ENCODE data around the gene ARL3. TPM values are rescaled to one million over a fixed set of nuclear protein-coding genes. Genes with fewer than 3 reads are reported as not detected.
A peak's percentile ranks its signal among the peaks of the same experiment; 100 is the strongest.

The ARL3 gene
- total RNA-seq, 4 donors from 2014 or later: 2.2 to 3.4 (median 2.8) TPM

DNA sequence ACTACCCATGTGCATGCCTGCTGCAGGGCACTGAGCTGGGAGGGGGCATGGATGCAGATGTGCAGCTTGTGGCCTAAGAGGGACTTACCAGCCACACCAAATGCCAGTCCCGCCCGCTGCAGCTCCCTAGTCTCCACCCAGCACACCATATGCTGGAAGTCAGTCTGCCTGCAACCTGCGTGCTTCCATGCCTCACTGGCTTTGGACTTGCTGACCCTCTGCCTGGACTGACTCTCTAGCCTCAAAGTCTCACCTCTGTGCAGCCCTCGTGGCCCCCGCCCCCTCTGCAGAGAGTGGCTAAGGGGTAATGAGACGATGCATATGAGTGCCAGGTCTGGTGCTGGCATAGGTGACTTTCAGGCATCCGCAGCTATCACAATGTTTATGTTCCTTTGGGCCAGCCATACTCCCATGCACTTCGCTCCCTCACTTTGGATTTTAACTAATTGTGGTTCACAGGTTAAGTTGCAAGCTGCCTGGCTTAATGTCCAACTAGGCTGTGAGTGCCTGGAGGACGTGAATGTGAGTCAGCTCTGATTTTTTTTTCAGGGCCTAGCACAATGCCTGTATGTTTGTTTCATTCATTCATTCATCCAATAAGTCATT lies 48.2 kb downstream of the ARL3 start:
- no peak overlapping the region for H3K4me3 ChIP-seq
- TF ChIP-seq POLR2A (IDR thresholded peaks at IDR 0.05) (no peak), EP300 (IDR thresholded peaks at IDR 0.05; ENCODE audit: low read depth) (no peak), POLR2AphosphoS5 (IDR thresholded peaks at IDR 0.05) (no peak)
- TF ChIP-seq, protein P1, sequence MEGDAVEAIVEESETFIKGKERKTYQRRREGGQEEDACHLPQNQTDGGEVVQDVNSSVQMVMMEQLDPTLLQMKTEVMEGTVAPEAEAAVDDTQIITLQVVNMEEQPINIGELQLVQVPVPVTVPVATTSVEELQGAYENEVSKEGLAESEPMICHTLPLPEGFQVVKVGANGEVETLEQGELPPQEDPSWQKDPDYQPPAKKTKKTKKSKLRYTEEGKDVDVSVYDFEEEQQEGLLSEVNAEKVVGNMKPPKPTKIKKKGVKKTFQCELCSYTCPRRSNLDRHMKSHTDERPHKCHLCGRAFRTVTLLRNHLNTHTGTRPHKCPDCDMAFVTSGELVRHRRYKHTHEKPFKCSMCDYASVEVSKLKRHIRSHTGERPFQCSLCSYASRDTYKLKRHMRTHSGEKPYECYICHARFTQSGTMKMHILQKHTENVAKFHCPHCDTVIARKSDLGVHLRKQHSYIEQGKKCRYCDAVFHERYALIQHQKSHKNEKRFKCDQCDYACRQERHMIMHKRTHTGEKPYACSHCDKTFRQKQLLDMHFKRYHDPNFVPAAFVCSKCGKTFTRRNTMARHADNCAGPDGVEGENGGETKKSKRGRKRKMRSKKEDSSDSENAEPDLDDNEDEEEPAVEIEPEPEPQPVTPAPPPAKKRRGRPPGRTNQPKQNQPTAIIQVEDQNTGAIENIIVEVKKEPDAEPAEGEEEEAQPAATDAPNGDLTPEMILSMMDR (IDR thresholded peaks at IDR 0.05): no peak
- WGBS, 2 donors (ENCODE audit: low coverage in 1 of 2): 40 to 73% methylated on average over 5 to 9 of the region's 9 CpGs
- peaks cover 13 to 19% (median 13%) of the 10 kb centered on the region in 4 donors for H3K4me1 ChIP-seq
- no peaks in the 10 kb centered on the region for H3K36me3 ChIP-seq
- H3K27me3 ChIP-seq: no peaks in the 10 kb centered on the region
- H3K9me3 ChIP-seq: no peaks in the 10 kb centered on the region
- DNase-seq: no peak
- in situ Hi-C loops (cut with MboI; ENCODE audit: low pct_ligation_motif_present in 1 of 4, low pct_unique_long_range_greater_than_20kb in 1 of 4, low sequenced_read_pairs in 3 of 4): no loop called here
- intact Hi-C loops (cut with DNase I; ENCODE audit: low total_unique reads): loop anchor here (1.0 kb wide), 1 partner anchor 35 kb away; no protein-coding TSS in a partner anchor
- no peak overlapping the region for H3K27ac ChIP-seq

DNA sequence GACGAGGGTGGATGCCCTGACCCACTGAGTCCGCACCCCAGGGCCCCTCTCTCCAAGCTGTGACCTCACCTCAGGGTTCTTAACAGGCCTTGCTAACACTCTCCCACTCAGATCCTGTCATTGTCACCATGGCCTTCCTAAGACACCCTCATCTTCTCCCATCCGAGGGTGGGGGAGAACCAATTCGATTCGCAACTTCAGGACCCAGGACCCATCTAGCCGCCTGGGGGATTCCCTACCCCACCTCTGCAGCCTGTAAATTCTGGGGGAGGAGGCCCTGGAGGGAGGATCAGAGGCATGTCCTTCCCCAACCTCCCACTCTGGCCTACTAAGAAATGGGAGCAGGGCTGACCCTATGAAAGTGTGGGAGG lies 52.6 kb downstream of the ARL3 start:
- DNase-seq: no peak
- intact Hi-C loops (cut with DNase I; ENCODE audit: low total_unique reads): no loop called here
- WGBS, 2 donors (ENCODE audit: low coverage in 1 of 2): 50% methylated on average over 6 of the region's 6 CpGs; no CpG with 5 or more reads in 1 of the 2 donors
- Histone ChIP-seq H3K9me3 (no peaks in the 10 kb centered on the region), H3K27ac (peak overlapping the region; percentile 48 to 75 (median 63)), H3K4me3 (no peak overlapping the region), H3K36me3 (peaks cover 0 to 7% (median 0%) of the 10 kb centered on the region in 4 donors), H3K27me3 (no peaks in the 10 kb centered on the region), H3K4me1 (peaks cover 28 to 45% (median 35%) of the 10 kb centered on the region in 4 donors)
- TF ChIP-seq EP300 (IDR thresholded peaks at IDR 0.05; ENCODE audit: low read depth) (no peak), POLR2A (IDR thresholded peaks at IDR 0.05) (no peak), POLR2AphosphoS5 (IDR thresholded peaks at IDR 0.05) (no peak)
- in situ Hi-C loops (cut with MboI; ENCODE audit: low pct_ligation_motif_present in 1 of 4, low pct_unique_long_range_greater_than_20kb in 1 of 4, low sequenced_read_pairs in 3 of 4): no loop called here

DNA sequence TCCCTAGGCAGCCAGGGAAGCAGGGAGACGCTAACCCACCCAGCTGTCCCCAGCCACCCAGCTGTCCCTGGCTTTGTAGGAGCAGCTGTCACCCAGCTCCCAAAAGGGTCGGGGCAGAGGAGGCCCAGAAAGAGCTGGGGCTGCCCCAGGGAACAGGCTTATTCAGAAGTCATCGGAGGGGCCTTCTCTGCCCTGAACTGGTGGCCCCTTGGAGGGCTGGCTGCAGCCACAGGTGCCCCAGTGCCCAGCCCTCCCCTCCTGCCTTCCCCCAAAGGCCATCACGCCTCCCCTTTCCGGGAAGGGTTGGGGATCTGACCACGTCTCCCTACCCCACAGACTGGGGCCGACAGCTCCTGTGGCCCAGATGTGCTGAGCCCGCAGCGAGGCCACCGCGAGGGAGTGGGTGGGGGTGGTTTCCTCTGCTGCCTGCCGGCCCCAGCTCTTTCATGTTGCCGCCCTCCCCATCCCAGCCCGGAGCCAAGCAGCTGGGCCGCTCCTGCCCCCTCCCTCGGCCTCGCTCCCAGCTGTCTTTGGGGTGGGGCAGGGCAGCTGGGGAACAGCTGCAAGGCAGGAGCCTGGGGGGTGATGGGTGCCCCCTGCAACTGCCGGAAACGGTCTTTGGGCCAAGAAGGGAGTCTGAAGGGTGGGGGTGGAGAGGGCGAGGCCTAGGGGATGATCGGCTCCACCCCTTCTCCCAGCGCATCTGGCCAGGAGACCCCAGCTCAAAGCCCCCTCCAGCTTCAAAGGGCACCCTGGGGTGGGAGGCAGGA lies 53.1 kb downstream of the ARL3 start:
- peak; percentile 84 for DNase-seq
- in situ Hi-C loops (cut with MboI; ENCODE audit: low pct_ligation_motif_present in 1 of 4, low pct_unique_long_range_greater_than_20kb in 1 of 4, low sequenced_read_pairs in 3 of 4) (no loop called here), intact Hi-C loops (cut with DNase I; ENCODE audit: low total_unique reads) (no loop called here)
- H3K4me1 ChIP-seq: peaks cover 28 to 48% (median 36%) of the 10 kb centered on the region in 4 donors
- peak overlapping the region in 1 of 4 donors; percentile 3 for H3K4me3 ChIP-seq
- 3% methylated on average over 17 of the region's 22 CpGs; no CpG with 5 or more reads in 1 of the 2 donors for WGBS, 2 donors (ENCODE audit: low coverage in 1 of 2)
- TF ChIP-seq EP300 (IDR thresholded peaks at IDR 0.05; ENCODE audit: low read depth) (peak; percentile 63), POLR2AphosphoS5 (IDR thresholded peaks at IDR 0.05) (peak; percentile 94 to 98 (median 95)), POLR2A (IDR thresholded peaks at IDR 0.05) (no peak)
- TF ChIP-seq, protein P1 (IDR thresholded peaks at IDR 0.05): no peak
- no peaks in the 10 kb centered on the region for H3K9me3 ChIP-seq
- H3K27ac ChIP-seq: peak overlapping the region; percentile 48 to 75 (median 63)
- H3K36me3 ChIP-seq: peaks cover 0 to 11% (median 0%) of the 10 kb centered on the region in 4 donors
- no peaks in the 10 kb centered on the region for H3K27me3 ChIP-seq

DNA sequence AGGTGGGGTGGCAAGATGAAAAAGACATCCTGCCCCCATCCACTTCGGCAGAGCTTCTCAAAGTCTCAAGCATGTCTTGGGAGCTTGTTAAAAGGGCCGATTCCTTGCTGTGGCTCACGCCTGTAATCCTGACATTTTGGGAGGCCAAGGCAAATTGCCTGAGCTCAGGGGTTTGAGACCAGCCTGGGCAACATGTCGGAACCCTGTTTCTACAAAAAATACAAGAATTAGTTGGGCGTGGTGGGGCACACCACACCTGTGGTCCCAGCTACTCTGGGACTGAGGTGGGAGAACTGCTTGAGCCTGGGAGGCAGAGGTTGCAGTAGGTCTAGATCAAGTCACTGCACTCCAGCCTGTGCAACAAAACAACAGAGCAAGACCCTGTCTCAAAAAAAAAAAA lies 55.4 kb downstream of the ARL3 start:
- no peaks in the 10 kb centered on the region for H3K9me3 ChIP-seq
- H3K4me1 ChIP-seq: peaks cover 28 to 50% (median 36%) of the 10 kb centered on the region in 4 donors
- H3K27me3 ChIP-seq: no peaks in the 10 kb centered on the region
- 55% methylated on average over 5 of the region's 5 CpGs; no CpG with 5 or more reads in 1 of the 2 donors for WGBS, 2 donors (ENCODE audit: low coverage in 1 of 2)
- DNase-seq: no peak
- no peak for TF ChIP-seq EP300 (IDR thresholded peaks at IDR 0.05; ENCODE audit: low read depth)
- no peak for TF ChIP-seq POLR2AphosphoS5 (IDR thresholded peaks at IDR 0.05)
- no peak for TF ChIP-seq POLR2A (IDR thresholded peaks at IDR 0.05)
- peaks cover 0 to 29% (median 0%) of the 10 kb centered on the region in 4 donors for H3K36me3 ChIP-seq
- intact Hi-C loops (cut with DNase I; ENCODE audit: low total_unique reads) (no loop called here), in situ Hi-C loops (cut with MboI; ENCODE audit: low pct_ligation_motif_present in 1 of 4, low pct_unique_long_range_greater_than_20kb in 1 of 4, low sequenced_read_pairs in 3 of 4) (no loop called here)
- no peak overlapping the region for H3K4me3 ChIP-seq
- peak overlapping the region; percentile 78 to 81 (median 80) for H3K27ac ChIP-seq
